Smooth muscle cell (in vitro differentiated cells): ENCODE data around the gene BCOR. TPM values are rescaled to one million over a fixed set of nuclear protein-coding genes. Genes with fewer than 3 reads are reported as not detected.

Experiments
- DNase-seq: peaks from one replicate; lab custom pipeline; 2025; ENCODE audit not compliant: unreplicated experiment; lab: John Stamatoyannopoulos, UW
- H2AFZ ChIP-seq: fragments of 200-600 bp; sonication (generic); 2 replicates; pipeline ENCODE4 v1.6.0; 2016; ENCODE audit warnings: antibody characterized with exemption, low read depth, mild to moderate bottlenecking
- H3F3A ChIP-seq: fragments of 200-600 bp; sonication (generic); 2 replicates; pipeline ENCODE4 v1.6.0; 2017; ENCODE audit warnings: antibody characterized with exemption, low read depth
- H3K27ac ChIP-seq: fragments of 200-600 bp; sonication (generic); 2 replicates; pipeline ENCODE4 v1.5.1; 2016; ENCODE audit warnings: low read depth, mild to moderate bottlenecking
- H3K27me3 ChIP-seq: fragments of 200-600 bp; sonication (generic); 2 replicates; pipeline ENCODE4 v1.6.1; 2016; ENCODE audit warnings: low read depth, mild to moderate bottlenecking
- H3K36me3 ChIP-seq: fragments of 200-600 bp; sonication (generic); 2 replicates; pipeline ENCODE4 v1.5.1; 2016; ENCODE audit warnings: low read depth
- H3K4me1 ChIP-seq: fragments of 200-600 bp; sonication (generic); 2 replicates; pipeline ENCODE4 v1.5.1; 2016; ENCODE audit warnings: low read depth
- H3K4me2 ChIP-seq: fragments of 200-600 bp; sonication (generic); 2 replicates; pipeline ENCODE4 v1.6.0; 2016; ENCODE audit warnings: mild to moderate bottlenecking
- H3K4me3 ChIP-seq: fragments of 200-600 bp; sonication (generic); 2 replicates; pipeline ENCODE4 v1.5.1; 2016; ENCODE audit warnings: mild to moderate bottlenecking
- H3K79me2 ChIP-seq: fragments of 200-600 bp; sonication (generic); 2 replicates; pipeline ENCODE4 v1.6.0; 2016; ENCODE audit warnings: low read depth, mild to moderate bottlenecking
- H3K9ac ChIP-seq: fragments of 200-600 bp; sonication (generic); 2 replicates; pipeline ENCODE4 v1.6.0; 2016; ENCODE audit warnings: low read depth
- H3K9me3 ChIP-seq: fragments of 200-600 bp; sonication (generic); replicated peaks from 2 replicates; pipeline ENCODE4 v1.5.1; 2016; ENCODE audit warnings: low read depth
- H4K20me1 ChIP-seq: fragments of 200-600 bp; sonication (generic); 2 replicates; pipeline ENCODE4 v1.6.0; 2016; ENCODE audit warnings: low read depth
- CTCF ChIP-seq: fragments of 200-600 bp; sonication (generic); IDR thresholded peaks from 2 replicates; pipeline ENCODE4 v1.5.1; 2017; ENCODE audit warnings: borderline replicate concordance, mild to moderate bottlenecking, antibody characterized with exemption; ENCODE audit not compliant: insufficient read depth, poor library complexity, severe bottlenecking
- WGBS: methylation state at CpG from one replicate; pipeline ENCODE4 v1.1.7; 2016; ENCODE audit warnings: low lambda C conversion rate; 5-methylcytosine and 5-hydroxymethylcytosine counted together
- polyA plus RNA-seq: library from polyadenylated mRNA; unstranded; fragments of >200 nt; fragmentation: Nextera tagmentation; extraction: Ambion mirVana; gene quantifications from 2 replicates; pipeline ENCODE4 v1.2.1, GENCODE V29; 2016
- total RNA-seq: library from RNA; depleted of rRNA; stranded (reverse); fragments of >200 nt; gene quantifications from 2 replicates; pipeline ENCODE4 v1.2.3, GENCODE V29; 2014

Gene BCOR
- total and polyA plus RNA-seq, 2 experiments from 2014 or later = 19.5 to 28.0 TPM

GRCh38 chrX:40083120-40083978 is 14.4 kb downstream of the BCOR start:
- Histone ChIP-seq H3K79me2 (peaks cover 66% of the 10 kb centered on the region), H3K9ac (peak overlapping the region; percentile 45), H3K27ac (no peak overlapping the region), H3K36me3 (no peaks in the 10 kb centered on the region), H3K4me2 (peak overlapping the region; percentile 97), H3K4me3 (peak overlapping the region; percentile 63), H3K9me3 (no peaks in the 10 kb centered on the region), H3K4me1 (peaks cover 58% of the 10 kb centered on the region), H3K27me3 (no peaks in the 10 kb centered on the region), H4K20me1 (peaks cover 100% of the 10 kb centered on the region), H3F3A (peaks cover 12% of the 10 kb centered on the region), H2AFZ (no peak overlapping the region)
- DNase-seq = no peak
- 11% methylated on average over 36 of the region's 61 CpGs for WGBS
- peak; percentile 3 for TF ChIP-seq CTCF

GRCh38 chrX:40082447-40083119 is 15.2 kb downstream of the BCOR start:
- no peaks in the 10 kb centered on the region for H3K27me3 ChIP-seq
- H3K4me2 ChIP-seq = peak overlapping the region; percentile 97
- peaks cover 53% of the 10 kb centered on the region for H3K4me1 ChIP-seq
- peak overlapping the region; percentile 63 for H3K4me3 ChIP-seq
- H3K36me3 ChIP-seq = no peaks in the 10 kb centered on the region
- H3K27ac ChIP-seq = no peak overlapping the region
- peaks cover 100% of the 10 kb centered on the region for H4K20me1 ChIP-seq
- H3K9ac ChIP-seq = no peak overlapping the region
- peaks cover 59% of the 10 kb centered on the region for H3K79me2 ChIP-seq
- WGBS = 83% methylated on average over 15 of the region's 15 CpGs
- H3K9me3 ChIP-seq = no peaks in the 10 kb centered on the region
- H2AFZ ChIP-seq = no peak overlapping the region
- no peak for DNase-seq
- peaks cover 9% of the 10 kb centered on the region for H3F3A ChIP-seq
- no peak for TF ChIP-seq CTCF

GRCh38 chrX:40081679-40082068 is 16.1 kb downstream of the BCOR start:
- 82% methylated on average over 4 of the region's 4 CpGs for WGBS
- Histone ChIP-seq H4K20me1 (peaks cover 100% of the 10 kb centered on the region), H3F3A (peaks cover 6% of the 10 kb centered on the region), H3K4me1 (peaks cover 48% of the 10 kb centered on the region), H3K27me3 (no peaks in the 10 kb centered on the region), H3K9ac (no peak overlapping the region), H3K79me2 (peaks cover 51% of the 10 kb centered on the region), H2AFZ (no peak overlapping the region), H3K4me2 (no peak overlapping the region), H3K36me3 (no peaks in the 10 kb centered on the region), H3K4me3 (no peak overlapping the region), H3K9me3 (no peaks in the 10 kb centered on the region), H3K27ac (no peak overlapping the region)
- no peak for TF ChIP-seq CTCF
- DNase-seq = no peak
